Sigmoid colon (tissue), 7 donors: Measurements from ENCODE around the gene CDS1. TPM values are rescaled to one million over a fixed set of nuclear protein-coding genes. Genes with fewer than 3 reads are reported as not detected.

Experiments
- DNase-seq: peaks from one replicate; pipeline ENCODE4 v3.0.0-alpha.2; 2019
- H3K27ac ChIP-seq, 4 donors: fragments of 200-600 bp; sonication (generic); one replicate each; pipeline ENCODE4 v1.5.1; 2016 to 2019; ENCODE audit warnings: mild to moderate bottlenecking in 1 of 4
- H3K27me3 ChIP-seq, 3 donors: fragments of 200-600 bp; sonication (generic); one replicate each; pipeline ENCODE4 v1.5.1; 2019; ENCODE audit warnings: mild to moderate bottlenecking in 1 of 3
- H3K36me3 ChIP-seq, 4 donors: fragments of 200-600 bp; sonication (generic); one replicate each; pipeline ENCODE4 v1.5.1; 2016 to 2019
- H3K4me1 ChIP-seq, 4 donors: fragments of 200-600 bp; sonication (generic); one replicate each; pipeline ENCODE4 v1.5.1; 2017 to 2019
- H3K4me3 ChIP-seq, 4 donors: fragments of 200-600 bp; sonication (generic); one replicate each; pipeline ENCODE4 v1.5.1; 2017 to 2019; ENCODE audit warnings: mild to moderate bottlenecking in 2 of 4, moderate library complexity in 1 of 4
- H3K9me3 ChIP-seq, 4 donors: fragments of 200-600 bp in 3 of 4; sonication (generic) in 3 of 4; one replicate each; pipeline versions ENCODE4 v1.5.1 to v1.6.1; 2013 to 2019
- EP300 ChIP-seq, 4 donors: sonication (generic); formaldehyde crosslinking; IDR thresholded peaks; one replicate each; pipeline ENCODE4 v1.6.1; 2017; ENCODE audit warnings: antibody characterized with exemption in 4 of 4
- POLR2A ChIP-seq, 2 donors: fragments of 450-650 bp; IDR thresholded peaks; one replicate each; pipeline ENCODE4 v1.6.1; 2016; ENCODE audit warnings: antibody characterized with exemption in 2 of 2, mild to moderate bottlenecking in 2 of 2, moderate library complexity in 2 of 2
- POLR2AphosphoS5 ChIP-seq, 4 donors: sonication (generic); formaldehyde crosslinking; IDR thresholded peaks; one replicate each; pipeline ENCODE4 v1.6.1; 2017; ENCODE audit warnings: antibody characterized with exemption in 4 of 4
- WGBS, 2 donors: extraction: QIAGEN DNeasy Blood & Tissue Kit; methylation state at CpG; one replicate each; pipeline ENCODE4 v1.1.7; 2013; 5-methylcytosine and 5-hydroxymethylcytosine counted together
- intact Hi-C: fragments of 100-400 bp; cut with DNase I; formaldehyde crosslinking; loops from one replicate; pipeline ENCODE4 v1.15.1; 2023
- polyA plus RNA-seq, 3 donors: library from polyadenylated mRNA; stranded (reverse); fragments of 200-250 nt; gene quantifications; one replicate each; pipeline ENCODE4 v1.2.3, GENCODE V29; 2013
- total RNA-seq, 4 donors: library from RNA; depleted of rRNA; stranded (reverse); fragments of >200 nt; gene quantifications; one replicate each; pipeline ENCODE4 v1.1.0, GENCODE V29; 2016
- TF ChIP-seq, protein P1 (sequence below), 4 experiments: fragments of 450-650 bp in 3 of 4; fragments of 200-600 bp in 1 of 4; IDR thresholded peaks; one replicate each; pipeline ENCODE4 v1.5.1; 2016 to 2019; ENCODE audit warnings: antibody characterized with exemption in 4 of 4, mild to moderate bottlenecking in 3 of 4, moderate library complexity in 2 of 4
- donor health status: healthy with polysubstance abuse.
- donor health status: Bipolar disorder and iron deficiency.
- donor health status: healthy.

The CDS1 gene
- total and polyA plus RNA-seq, 7 donors, result under 0.01 to 11.6 (median 0.49) TPM

DNA sequence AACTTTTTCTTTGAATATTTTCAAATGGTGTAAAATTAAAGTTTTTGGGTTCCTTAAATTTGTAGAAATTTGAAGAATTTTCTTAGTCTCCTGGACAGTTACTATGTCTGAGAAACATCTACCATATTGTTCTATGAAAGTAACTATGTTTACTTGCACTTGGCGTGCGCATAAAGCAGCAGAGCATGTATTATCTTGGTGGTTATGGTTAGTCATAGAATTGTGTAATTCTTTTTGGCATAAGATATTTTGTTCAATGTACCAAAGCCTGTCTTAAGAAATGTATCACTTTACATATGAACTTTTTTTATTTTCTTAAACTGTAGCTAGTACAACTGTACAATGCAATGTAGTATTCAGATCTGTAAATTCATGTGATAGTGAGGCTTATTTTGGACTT is 49.2 kb downstream of the CDS1 start:
- WGBS, 2 donors, result 91% methylated on average over 2 of the region's 2 CpGs
- Histone ChIP-seq H3K27me3 (no peaks in the 10 kb centered on the region), H3K27ac (no peak overlapping the region), H3K4me1 (no peaks in the 10 kb centered on the region), H3K9me3 (no peaks in the 10 kb centered on the region), H3K4me3 (no peak overlapping the region), H3K36me3 (no peaks in the 10 kb centered on the region)
- no peak for DNase-seq
- TF ChIP-seq POLR2AphosphoS5 (IDR thresholded peaks at IDR 0.05) (no peak), POLR2A (IDR thresholded peaks at IDR 0.05) (no peak), EP300 (IDR thresholded peaks at IDR 0.05) (no peak)
- TF ChIP-seq, protein P1, sequence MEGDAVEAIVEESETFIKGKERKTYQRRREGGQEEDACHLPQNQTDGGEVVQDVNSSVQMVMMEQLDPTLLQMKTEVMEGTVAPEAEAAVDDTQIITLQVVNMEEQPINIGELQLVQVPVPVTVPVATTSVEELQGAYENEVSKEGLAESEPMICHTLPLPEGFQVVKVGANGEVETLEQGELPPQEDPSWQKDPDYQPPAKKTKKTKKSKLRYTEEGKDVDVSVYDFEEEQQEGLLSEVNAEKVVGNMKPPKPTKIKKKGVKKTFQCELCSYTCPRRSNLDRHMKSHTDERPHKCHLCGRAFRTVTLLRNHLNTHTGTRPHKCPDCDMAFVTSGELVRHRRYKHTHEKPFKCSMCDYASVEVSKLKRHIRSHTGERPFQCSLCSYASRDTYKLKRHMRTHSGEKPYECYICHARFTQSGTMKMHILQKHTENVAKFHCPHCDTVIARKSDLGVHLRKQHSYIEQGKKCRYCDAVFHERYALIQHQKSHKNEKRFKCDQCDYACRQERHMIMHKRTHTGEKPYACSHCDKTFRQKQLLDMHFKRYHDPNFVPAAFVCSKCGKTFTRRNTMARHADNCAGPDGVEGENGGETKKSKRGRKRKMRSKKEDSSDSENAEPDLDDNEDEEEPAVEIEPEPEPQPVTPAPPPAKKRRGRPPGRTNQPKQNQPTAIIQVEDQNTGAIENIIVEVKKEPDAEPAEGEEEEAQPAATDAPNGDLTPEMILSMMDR (IDR thresholded peaks at IDR 0.05), result no peak
- intact Hi-C loops, result no loop called here

DNA sequence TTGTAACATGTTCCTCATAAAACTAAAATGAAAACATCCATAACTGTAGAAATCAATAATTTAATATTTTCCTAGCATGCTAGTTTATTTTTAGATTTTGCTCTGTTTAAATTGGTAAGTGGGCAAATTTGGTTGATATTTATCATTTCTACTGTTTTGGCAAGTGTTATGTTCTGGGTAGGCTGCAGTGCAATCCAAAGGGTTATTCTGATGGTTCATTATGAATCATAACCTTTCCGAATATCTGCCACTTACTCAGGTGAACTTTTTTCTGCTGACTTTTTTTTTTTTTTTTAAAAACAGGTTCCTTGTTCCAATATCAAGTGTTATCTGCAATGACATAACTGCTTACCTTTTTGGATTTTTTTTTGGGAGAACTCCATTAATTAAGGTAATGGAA is 52.0 kb downstream of the CDS1 start:
- no peaks in the 10 kb centered on the region for H3K27me3 ChIP-seq
- H3K4me3 ChIP-seq, result no peak overlapping the region
- WGBS, 2 donors, result 83 to 87% methylated on average over 1 of the region's 1 CpG
- H3K36me3 ChIP-seq, result no peaks in the 10 kb centered on the region
- H3K9me3 ChIP-seq, result no peaks in the 10 kb centered on the region
- H3K4me1 ChIP-seq, result no peaks in the 10 kb centered on the region
- TF ChIP-seq, protein P1 (IDR thresholded peaks at IDR 0.05), result no peak
- TF ChIP-seq POLR2A (IDR thresholded peaks at IDR 0.05) (no peak), EP300 (IDR thresholded peaks at IDR 0.05) (no peak), POLR2AphosphoS5 (IDR thresholded peaks at IDR 0.05) (no peak)
- DNase-seq, result no peak
- intact Hi-C loops, result no loop called here
- no peak overlapping the region for H3K27ac ChIP-seq

DNA sequence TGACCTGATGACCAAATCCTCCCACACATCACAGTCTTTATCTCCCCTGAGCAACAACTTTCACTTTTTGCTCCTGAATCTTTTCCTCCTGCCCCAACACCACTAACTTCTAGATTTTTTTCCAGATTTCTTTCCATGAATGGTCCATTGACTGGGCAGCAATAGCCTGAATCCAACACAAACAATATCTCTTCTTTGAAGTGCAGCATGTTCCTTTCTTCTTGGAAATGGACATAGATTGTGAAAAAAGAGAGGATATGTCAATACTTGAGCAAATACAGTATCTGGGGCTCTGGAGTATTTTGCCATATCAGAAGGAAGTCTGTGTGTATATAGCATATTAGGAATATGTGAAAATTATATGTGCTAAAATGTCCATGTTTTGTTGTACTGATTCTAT is 55.2 kb downstream of the CDS1 start:
- no peak for DNase-seq
- intact Hi-C loops, result no loop called here
- H3K27me3 ChIP-seq, result no peaks in the 10 kb centered on the region
- H3K4me3 ChIP-seq, result no peak overlapping the region
- H3K9me3 ChIP-seq, result no peaks in the 10 kb centered on the region
- no peak overlapping the region for H3K27ac ChIP-seq
- no peaks in the 10 kb centered on the region for H3K36me3 ChIP-seq
- TF ChIP-seq, protein P1 (IDR thresholded peaks at IDR 0.05), result no peak
- TF ChIP-seq POLR2A (IDR thresholded peaks at IDR 0.05) (no peak), POLR2AphosphoS5 (IDR thresholded peaks at IDR 0.05) (no peak), EP300 (IDR thresholded peaks at IDR 0.05) (no peak)
- H3K4me1 ChIP-seq, result no peaks in the 10 kb centered on the region

DNA sequence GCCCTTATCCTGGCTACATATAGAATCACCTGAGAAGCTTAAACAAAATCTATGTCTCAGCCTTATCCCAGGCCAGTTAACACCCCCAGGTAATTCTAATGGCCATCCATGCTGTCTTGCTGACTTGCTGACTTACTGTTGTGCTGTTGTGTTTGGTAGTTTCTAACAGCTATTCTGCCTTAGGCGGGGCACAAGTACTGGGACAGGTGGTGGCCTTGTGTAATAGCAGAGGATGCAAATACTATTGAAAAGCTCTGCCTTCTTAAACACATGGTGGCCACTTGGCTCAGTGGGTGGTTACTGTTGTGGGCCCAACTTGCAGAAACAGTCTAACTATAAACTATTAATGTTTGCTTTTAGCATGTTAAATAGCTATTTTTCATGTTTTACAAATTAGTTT is 56.2 kb downstream of the CDS1 start:
- Histone ChIP-seq H3K4me1 (no peaks in the 10 kb centered on the region), H3K4me3 (no peak overlapping the region), H3K27ac (no peak overlapping the region), H3K9me3 (no peaks in the 10 kb centered on the region), H3K27me3 (no peaks in the 10 kb centered on the region), H3K36me3 (no peaks in the 10 kb centered on the region)
- WGBS, 2 donors, result 87 to 94% methylated on average over 1 of the region's 1 CpG
- intact Hi-C loops, result no loop called here
- no peak for TF ChIP-seq POLR2AphosphoS5 (IDR thresholded peaks at IDR 0.05)
- no peak for TF ChIP-seq EP300 (IDR thresholded peaks at IDR 0.05)
- TF ChIP-seq POLR2A (IDR thresholded peaks at IDR 0.05), result no peak
- DNase-seq, result no peak

DNA sequence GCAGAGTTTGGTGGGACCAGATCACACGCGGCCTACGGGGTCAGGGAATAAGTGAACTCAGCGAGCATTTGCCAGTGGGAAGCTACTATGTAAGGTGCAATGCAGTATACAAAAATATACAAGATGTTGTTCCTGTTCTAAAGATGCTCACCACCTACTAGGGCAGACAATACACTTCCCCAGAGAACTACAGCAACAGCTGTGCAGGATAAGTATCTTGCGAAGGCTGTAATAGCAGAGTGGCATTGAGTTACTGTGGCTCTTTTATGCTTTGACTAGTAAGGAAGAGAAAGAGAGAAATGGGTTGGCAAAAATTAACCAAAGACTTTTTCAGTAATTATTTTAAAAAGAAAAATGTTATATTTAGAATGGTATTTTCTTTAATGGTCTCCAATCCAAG is 61.2 kb downstream of the CDS1 start:
- no peaks in the 10 kb centered on the region for H3K27me3 ChIP-seq
- intact Hi-C loops, result no loop called here
- peaks cover 0 to 5% (median 0%) of the 10 kb centered on the region in 4 donors for H3K4me1 ChIP-seq
- no peak for TF ChIP-seq POLR2A (IDR thresholded peaks at IDR 0.05)
- no peak for TF ChIP-seq EP300 (IDR thresholded peaks at IDR 0.05)
- no peak for TF ChIP-seq POLR2AphosphoS5 (IDR thresholded peaks at IDR 0.05)
- TF ChIP-seq, protein P1 (IDR thresholded peaks at IDR 0.05), result no peak
- 89 to 92% methylated on average over 5 of the region's 5 CpGs for WGBS, 2 donors
- no peak for DNase-seq
- no peak overlapping the region for H3K4me3 ChIP-seq
- H3K27ac ChIP-seq, result no peak overlapping the region
- H3K9me3 ChIP-seq, result no peaks in the 10 kb centered on the region
- H3K36me3 ChIP-seq, result no peaks in the 10 kb centered on the region
